Endothelial cell of umbilical vein (primary cell): ENCODE data around the gene SYNPO. TPM values are rescaled to one million over a fixed set of nuclear protein-coding genes. Genes with fewer than 3 reads are reported as not detected.

Source experiments
- Bru-seq: library from RNA; stranded (reverse); fragments of 400-500 nt; gene quantifications from one replicate; lab custom pipeline; 2021; lab: Mats Ljungman, UMichigan
- BruChase-seq, 2 experiments: library from RNA; stranded (reverse); fragments of 400-500 nt; gene quantifications; one replicate each; lab custom pipeline; 2021; lab: Mats Ljungman, UMichigan
- BruUV-seq: library from RNA; stranded (reverse); fragments of 400-500 nt; replicated peaks from 2 replicates; lab custom pipeline; 2021; lab: Mats Ljungman, UMichigan
- CTCF ChIA-PET: fragments of 300-600, 350-600 bp; sonication (Branson Sonifier 250); formaldehyde crosslinking; loops from one replicate; lab custom pipeline; 2021; ENCODE audit warnings: antibody characterized with exemption, inconsistent platforms; lab: Charles Lee
- POLR2A ChIA-PET: fragments of 300-600, 350-600 bp; sonication (Branson Sonifier 250); formaldehyde crosslinking; loops from one replicate; lab custom pipeline; 2021; ENCODE audit warnings: antibody characterized with exemption, inconsistent platforms; lab: Charles Lee
- DNase-seq: peaks from one replicate; pipeline ENCODE4 v3.0.0-alpha.2; 2011; ENCODE audit warnings: low read depth, low spot score
- FAIRE-seq: peaks from 2 replicates; lab custom pipeline; 2011; peaks lifted over from hg19 to GRCh38; lab: Jason Lieb, UNC
- H2AFZ ChIP-seq: 2 replicates; pipeline ENCODE4 v1.6.0; 2012; ENCODE audit warnings: low read depth, low read length, control low read depth, inconsistent platforms
- H3K27ac ChIP-seq: 2 replicates; pipeline ENCODE4 v1.5.1; 2011; ENCODE audit warnings: low read depth, mild to moderate bottlenecking, control low read depth, low read length, moderate library complexity; ENCODE audit not compliant: insufficient read depth
- H3K27me3 ChIP-seq, 2 experiments: 2 replicates each; pipeline versions ENCODE4 v1.6.0 to v1.6.1; 2011; ENCODE audit warnings: low read length in 2 of 2, mixed read lengths in 1 of 2; ENCODE audit not compliant: control insufficient read depth in 2 of 2, insufficient read depth in 2 of 2
- H3K36me3 ChIP-seq, 2 experiments: 2 replicates in 1 of 2; 3 replicates in 1 of 2; pipeline ENCODE4 v1.5.1; 2011; ENCODE audit warnings: low read length in 2 of 2, mild to moderate bottlenecking in 1 of 2, moderate library complexity in 1 of 2; ENCODE audit not compliant: control insufficient read depth in 2 of 2, insufficient read depth in 2 of 2; ENCODE audit errors: extremely low read depth in 1 of 2
- H3K4me1 ChIP-seq: 3 replicates; pipeline ENCODE4 v1.5.1; 2011; ENCODE audit warnings: mild to moderate bottlenecking, low read length; ENCODE audit not compliant: control insufficient read depth, insufficient read depth; ENCODE audit errors: extremely low read depth
- H3K4me2 ChIP-seq: 2 replicates; pipeline ENCODE4 v1.6.1; 2011; ENCODE audit warnings: low read length, control low read depth, mixed read lengths; ENCODE audit not compliant: insufficient read depth
- H3K4me3 ChIP-seq, 3 experiments: fragments of 200-600 bp in 1 of 3; sonication (generic), shearing (Covaris generic) in 1 of 3; replicated peaks in 1 of 3; 2 replicates each; pipeline ENCODE4 v1.5.1; 2011 to 2016; ENCODE audit warnings: control low read depth in 3 of 3, low read length in 3 of 3, mild to moderate bottlenecking in 2 of 3, inconsistent platforms in 1 of 3, low read depth in 1 of 3, moderate library complexity in 1 of 3; ENCODE audit not compliant: insufficient read depth in 1 of 3
- H3K79me2 ChIP-seq: 2 replicates; pipeline ENCODE4 v1.6.0; 2012; ENCODE audit warnings: low read length, inconsistent platforms; ENCODE audit not compliant: control insufficient read depth, insufficient read depth
- H3K9ac ChIP-seq: replicated peaks from 2 replicates; pipeline ENCODE3; 2011; ENCODE audit warnings: low read length, control low read depth; ENCODE audit not compliant: insufficient read depth; ENCODE audit errors: extremely low read depth
- H3K9me1 ChIP-seq: replicated peaks from 3 replicates; pipeline ENCODE4 v1.6.0; 2011; ENCODE audit warnings: mild to moderate bottlenecking, low read length; ENCODE audit not compliant: control insufficient read depth, insufficient read depth; ENCODE audit errors: extremely low read depth
- H3K9me3 ChIP-seq: replicated peaks from 2 replicates; pipeline ENCODE4 v1.5.1; 2012; ENCODE audit warnings: low read length, inconsistent platforms; ENCODE audit not compliant: control insufficient read depth, insufficient read depth
- H4K20me1 ChIP-seq: replicated peaks from 2 replicates; pipeline ENCODE3; 2011; ENCODE audit warnings: mild to moderate bottlenecking, low read length; ENCODE audit not compliant: control insufficient read depth, insufficient read depth; ENCODE audit errors: extremely low read depth
- FOS ChIP-seq: IDR thresholded peaks from 2 replicates; pipeline ENCODE4 v1.6.1; 2011; ENCODE audit warnings: mild to moderate bottlenecking, low read length, moderate library complexity, borderline replicate concordance; ENCODE audit not compliant: insufficient read depth
- POLR2A ChIP-seq: IDR thresholded peaks from 2 replicates; pipeline ENCODE4 v1.6.1; 2012; ENCODE audit warnings: low read depth, mild to moderate bottlenecking, control low read depth, low read length
- POLR2AphosphoS5 ChIP-seq: IDR thresholded peaks from 2 replicates; pipeline ENCODE4 v1.6.1; 2012; ENCODE audit warnings: low read depth, mild to moderate bottlenecking, control low read depth, low read length, moderate library complexity; ENCODE audit not compliant: insufficient read depth
- dilution Hi-C: fragments of 300-500 bp; cut with MboI; formaldehyde crosslinking; loops from one replicate; pipeline ENCODE4 v1.15.0; 2019; ENCODE audit warnings: low sequenced_read_pairs; ENCODE audit not compliant: extremely low pct_ligation_motif_present
- intact Hi-C: fragments of 100-400 bp; cut with micrococcal nuclease; formaldehyde crosslinking; loops from one replicate; pipeline ENCODE4 v1.10.0; 2022
- long read RNA-seq: library from polyadenylated mRNA; stranded (forward); transcript quantifications from one replicate; pipeline ENCODE4 v2.0.0, GENCODE V29; 2021
- polyA minus RNA-seq, 3 experiments: library from RNA; depleted of rRNA, polyadenylated mRNA; stranded (reverse); fragments of >200 nt; gene quantifications; 1 replicate in 1 of 3; 2 replicates in 2 of 3; pipeline ENCODE4 v1.2.3, GENCODE V29; 2011
- polyA plus RNA-seq, 4 experiments: library from polyadenylated mRNA; depleted of rRNA in 3 of 4; stranded (reverse) in 3 of 4; unstranded in 1 of 4; fragments of >200 nt; gene quantifications; 2 replicates each; pipeline versions ENCODE4 v1.2.1 to v1.2.3, GENCODE V29; 2011 to 2012; ENCODE audit warnings: missing spikeins in 1 of 4
- total RNA-seq: library from RNA; stranded (reverse); gene quantifications from 2 replicates; pipeline ENCODE4 v1.2.3, GENCODE V29; 2021
- TF ChIP-seq, protein P1 (sequence below): IDR thresholded peaks from 2 replicates; pipeline ENCODE4 v1.6.1; 2011; ENCODE audit not compliant: insufficient read depth, insufficient read length

The SYNPO gene, protein sequence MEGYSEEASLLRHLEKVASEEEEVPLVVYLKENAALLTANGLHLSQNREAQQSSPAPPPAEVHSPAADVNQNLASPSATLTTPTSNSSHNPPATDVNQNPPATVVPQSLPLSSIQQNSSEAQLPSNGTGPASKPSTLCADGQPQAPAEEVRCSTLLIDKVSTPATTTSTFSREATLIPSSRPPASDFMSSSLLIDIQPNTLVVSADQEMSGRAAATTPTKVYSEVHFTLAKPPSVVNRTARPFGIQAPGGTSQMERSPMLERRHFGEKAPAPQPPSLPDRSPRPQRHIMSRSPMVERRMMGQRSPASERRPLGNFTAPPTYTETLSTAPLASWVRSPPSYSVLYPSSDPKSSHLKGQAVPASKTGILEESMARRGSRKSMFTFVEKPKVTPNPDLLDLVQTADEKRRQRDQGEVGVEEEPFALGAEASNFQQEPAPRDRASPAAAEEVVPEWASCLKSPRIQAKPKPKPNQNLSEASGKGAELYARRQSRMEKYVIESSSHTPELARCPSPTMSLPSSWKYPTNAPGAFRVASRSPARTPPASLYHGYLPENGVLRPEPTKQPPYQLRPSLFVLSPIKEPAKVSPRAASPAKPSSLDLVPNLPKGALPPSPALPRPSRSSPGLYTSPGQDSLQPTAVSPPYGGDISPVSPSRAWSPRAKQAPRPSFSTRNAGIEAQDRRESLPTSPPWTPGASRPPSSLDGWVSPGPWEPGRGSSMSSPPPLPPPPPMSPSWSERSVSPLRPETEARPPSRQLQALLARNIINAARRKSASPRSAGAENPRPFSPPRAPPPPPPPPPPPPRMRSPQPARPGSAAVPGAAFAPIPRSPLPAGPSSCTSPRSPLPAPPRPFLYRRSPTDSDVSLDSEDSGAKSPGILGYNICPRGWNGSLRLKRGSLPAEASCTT
- total RNA-seq: 93.9 and 121 TPM in 2 replicates
- 56.9 and 68.4 TPM in 2 replicates for polyA plus RNA-seq
- 58.1 and 70.3 TPM in 2 replicates for polyA plus RNA-seq (2011; cell fraction: cytosol; rRNA removed)
- polyA plus RNA-seq (2011; cell fraction: nucleus; rRNA removed): 80.9 and 110 TPM in 2 replicates
- polyA plus RNA-seq (2012): 58.3 and 66.7 TPM in 2 replicates
- polyA minus RNA-seq: 84.2 and 147 TPM in 2 replicates
- polyA minus RNA-seq (2011; cell fraction: cytosol; rRNA and poly(A)+ RNA removed): 8.7 TPM
- 66.6 and 71.2 TPM in 2 replicates for polyA minus RNA-seq (2011; cell fraction: nucleus; rRNA and poly(A)+ RNA removed)
- percentile 69 among the genes with signal in this experiment for Bru-seq, nascent RNA
- percentile 85 among the genes with signal in this experiment for BruChase-seq, experiment 1, labeled RNA remaining after a 6-hour chase
- percentile 78 among the genes with signal in this experiment for BruChase-seq, experiment 2, labeled RNA remaining after a 2-hour chase
- long read RNA-seq, full-length matches to known transcripts: 2 of 46 reads
- long read RNA-seq, partial matches to known transcripts: 41 of 46 reads
- long read RNA-seq, other reads (novel, unspliced or antisense): 3 of 46 reads

DNA sequence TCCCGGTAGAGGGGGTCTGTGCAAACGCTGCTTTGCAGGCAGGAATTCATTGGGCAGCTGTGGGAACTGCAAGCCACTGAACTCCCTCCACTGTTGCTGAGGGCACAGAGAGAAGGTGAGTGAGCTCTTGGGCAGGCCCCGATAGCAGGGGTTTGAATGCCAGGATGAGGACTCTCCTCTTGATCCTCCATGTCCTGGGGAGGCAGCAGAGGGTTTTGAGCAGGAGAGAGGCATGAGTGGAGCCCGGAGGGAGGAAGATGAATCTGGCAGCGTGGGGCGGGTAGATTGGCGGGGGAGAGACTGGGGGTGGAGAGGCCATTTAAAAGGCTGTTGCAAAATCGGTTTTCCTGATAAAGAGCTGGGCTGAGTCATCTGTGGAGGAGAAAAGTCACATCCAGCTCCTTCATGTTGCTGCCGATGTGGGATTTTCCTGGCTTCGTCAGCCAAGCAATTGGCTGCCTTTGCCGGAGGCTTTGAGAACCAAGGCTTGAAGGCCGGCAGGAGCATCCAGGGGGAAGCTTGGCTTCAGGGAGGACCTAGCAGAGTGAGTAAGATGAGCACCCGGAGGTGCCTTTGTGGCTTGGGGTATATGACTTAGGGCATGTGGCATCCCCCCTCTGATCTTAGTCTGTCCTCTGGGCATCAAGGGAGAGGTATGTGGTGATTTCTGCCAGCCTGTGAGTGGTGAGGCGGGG is at the start of gene SYNPO:
Gene SYNPO (plus strand): TSS at position 350 of the 695 bp plus-strand sequence. CDS start 7,616 bp downstream, outside the sequence.
- Histone ChIP-seq H3K9me1 (no peaks in the 10 kb centered on the region), H3K4me1 (peaks cover 82% of the 10 kb centered on the region), H3K27me3 (no peaks in the 10 kb centered on the region), H3K4me3 (peak within 1 kb of the TSS; percentile 11 to 73 (median 60)), H3K79me2 (peaks cover 35% of the 10 kb centered on the region), H2AFZ (no peak within 1 kb of the TSS), H3K36me3 (peaks cover 0 to 4% of the 10 kb centered on the region in 2 experiments), H3K4me2 (peak within 1 kb of the TSS; percentile 78), H3K9ac (peak within 1 kb of the TSS; percentile 98), H3K27ac (peak within 1 kb of the TSS; percentile 98), H4K20me1 (no peaks in the 10 kb centered on the region), H3K9me3 (no peaks in the 10 kb centered on the region)
- CTCF ChIA-PET: interaction anchor here (0.7 to 6.8 kb wide), 9 partner anchors 12 to 123 kb away, joined by 3 to 52 read pairs (median 6); no protein-coding TSS in a partner anchor
- peak; percentile 88 for DNase-seq
- intact Hi-C loops: loop anchor here (1.0 to 2.0 kb wide), 5 partner anchors 21 to 190 kb away; no protein-coding TSS in a partner anchor
- POLR2A ChIA-PET: interaction anchor here (0.8 to 1.4 kb wide), 3 partner anchors 20 to 51 kb away, joined by 4 to 11 read pairs (median 5); no protein-coding TSS in a partner anchor
- peak; percentile 91 for TF ChIP-seq POLR2A
- peak; percentile 54 for TF ChIP-seq FOS
- peak; percentile 58 for TF ChIP-seq POLR2AphosphoS5
- TF ChIP-seq, protein P1, sequence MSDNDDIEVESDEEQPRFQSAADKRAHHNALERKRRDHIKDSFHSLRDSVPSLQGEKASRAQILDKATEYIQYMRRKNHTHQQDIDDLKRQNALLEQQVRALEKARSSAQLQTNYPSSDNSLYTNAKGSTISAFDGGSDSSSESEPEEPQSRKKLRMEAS: no peak
- no peak for FAIRE-seq
- dilution Hi-C loops: no loop called here
- BruUV-seq: TSS peak; percentile 95
